HEK293 (cell line): ENCODE results near the gene SNX7.

ENCODE experiments used
- CTCF ChIA-PET: fragments of 350-600 bp; formaldehyde crosslinking; extraction: SDS; loops from one replicate; lab custom pipeline; 2021; ENCODE audit warnings: antibody characterized with exemption; lab: Yijun Ruan, JAX
- POLR2A ChIA-PET: fragments of 300-600 bp; formaldehyde crosslinking; extraction: SDS; loops from one replicate; lab custom pipeline; 2020; ENCODE audit warnings: antibody characterized with exemption, inconsistent platforms; lab: Yijun Ruan, JAX
- H3K27ac ChIP-seq: fragments of 200-500 bp; sonication (Bioruptor generic); 2 replicates; pipeline ENCODE4 v1.5.1; 2014; ENCODE audit warnings: low read depth, low read length, control low read depth, inconsistent platforms; ENCODE audit errors: extremely low read depth
- H3K36me3 ChIP-seq, 2 experiments: fragments of 200-500 bp in 1 of 2; sonication (Bioruptor generic) in 1 of 2; 1 replicate in 1 of 2; 2 replicates in 1 of 2; pipeline ENCODE4 v1.5.1; 2014 to 2017; ENCODE audit warnings: inconsistent platforms in 2 of 2, low read length in 2 of 2; ENCODE audit not compliant: control insufficient read depth in 2 of 2, insufficient read depth in 1 of 2
- H3K4me1 ChIP-seq: fragments of 200-500 bp; sonication (Bioruptor generic); 2 replicates; pipeline ENCODE4 v1.5.1; 2014; ENCODE audit warnings: mild to moderate bottlenecking, low read length, inconsistent platforms; ENCODE audit not compliant: control insufficient read depth, insufficient read depth
- H3K4me3 ChIP-seq: 2 replicates; pipeline ENCODE4 v1.5.1; 2011; ENCODE audit warnings: low read depth, mild to moderate bottlenecking, control low read depth, low read length, moderate library complexity
- H3K9me3 ChIP-seq: fragments of 200-500 bp; sonication (Bioruptor generic); 2 replicates; pipeline ENCODE4 v1.5.1; 2014; ENCODE audit warnings: low read depth, low read length, inconsistent platforms; ENCODE audit not compliant: control insufficient read depth, insufficient read depth
- KLF16 ChIP-seq: fragments of 450-650 bp; formaldehyde crosslinking; IDR thresholded peaks from 2 replicates; pipeline ENCODE4 v1.5.1; 2017; ENCODE audit warnings: missing biosample characterization, missing genetic modification characterization
- PRDM10 ChIP-seq: fragments of 450-650 bp; formaldehyde crosslinking; IDR thresholded peaks from 2 replicates; pipeline ENCODE4 v1.5.1; 2016; ENCODE audit warnings: missing biosample characterization, missing genetic modification characterization
- SETDB1 ChIP-seq: IDR thresholded peaks from one replicate; pipeline ENCODE4 v1.6.1; 2017; ENCODE audit warnings: mild to moderate bottlenecking, low read length, moderate library complexity, mixed read lengths; ENCODE audit not compliant: insufficient read length
- SP3 ChIP-seq: fragments of 450-650 bp; formaldehyde crosslinking; IDR thresholded peaks from 2 replicates; pipeline ENCODE4 v1.5.1; 2016; ENCODE audit warnings: missing biosample characterization, missing genetic modification characterization
- TSHZ1 ChIP-seq: fragments of 450-650 bp; formaldehyde crosslinking; IDR thresholded peaks from 2 replicates; pipeline ENCODE4 v1.5.1; 2016; ENCODE audit warnings: missing biosample characterization, missing genetic modification characterization, borderline replicate concordance
- ZBTB1 ChIP-seq: fragments of 450-650 bp; formaldehyde crosslinking; IDR thresholded peaks from 2 replicates; pipeline ENCODE4 v1.5.1; 2016; ENCODE audit warnings: missing biosample characterization, missing genetic modification characterization
- ZBTB10 ChIP-seq: fragments of 450-650 bp; formaldehyde crosslinking; IDR thresholded peaks from 2 replicates; pipeline ENCODE4 v1.5.1; 2016; ENCODE audit warnings: missing biosample characterization, missing genetic modification characterization
- ZEB2 ChIP-seq: fragments of 450-650 bp; formaldehyde crosslinking; IDR thresholded peaks from 2 replicates; pipeline ENCODE4 v1.5.1; 2016; ENCODE audit warnings: missing biosample characterization, missing genetic modification characterization
- ZNF138 ChIP-seq: fragments of 450-650 bp; formaldehyde crosslinking; IDR thresholded peaks from 2 replicates; pipeline ENCODE4 v1.5.1; 2016; ENCODE audit warnings: missing biosample characterization, missing genetic modification characterization, borderline replicate concordance
- ZNF155 ChIP-seq: fragments of 450-650 bp; formaldehyde crosslinking; IDR thresholded peaks from 2 replicates; pipeline ENCODE4 v1.5.1; 2016; ENCODE audit warnings: missing biosample characterization, missing genetic modification characterization
- ZNF184 ChIP-seq: fragments of 450-650 bp; IDR thresholded peaks from 2 replicates; pipeline ENCODE4 v1.5.1; 2018; ENCODE audit warnings: missing biosample characterization, mild to moderate bottlenecking, missing genetic modification characterization
- ZNF2 ChIP-seq: fragments of 450-650 bp; formaldehyde crosslinking; IDR thresholded peaks from 2 replicates; pipeline ENCODE4 v1.5.1; 2016; ENCODE audit warnings: missing biosample characterization, missing genetic modification characterization
- ZNF223 ChIP-seq: fragments of 450-650 bp; formaldehyde crosslinking; IDR thresholded peaks from 2 replicates; pipeline ENCODE4 v1.5.1; 2016; ENCODE audit warnings: missing biosample characterization, missing genetic modification characterization
- ZNF391 ChIP-seq: fragments of 450-650 bp; formaldehyde crosslinking; IDR thresholded peaks from 2 replicates; pipeline ENCODE4 v1.5.1; 2016; ENCODE audit warnings: low read depth, missing biosample characterization, missing genetic modification characterization, borderline replicate concordance
- ZNF394 ChIP-seq: fragments of 450-650 bp; formaldehyde crosslinking; IDR thresholded peaks from 2 replicates; pipeline ENCODE4 v1.5.1; 2016; ENCODE audit warnings: missing biosample characterization, missing genetic modification characterization, mild to moderate bottlenecking, moderate library complexity, borderline replicate concordance
- ZNF677 ChIP-seq: fragments of 450-650 bp; IDR thresholded peaks from 2 replicates; pipeline ENCODE4 v1.5.0; 2018; ENCODE audit warnings: missing biosample characterization, mild to moderate bottlenecking, missing genetic modification characterization, moderate library complexity
- ZSCAN16 ChIP-seq: fragments of 450-650 bp; formaldehyde crosslinking; IDR thresholded peaks from 2 replicates; pipeline ENCODE4 v1.5.1; 2016; ENCODE audit warnings: missing biosample characterization, missing genetic modification characterization

The SNX7 gene

DNA sequence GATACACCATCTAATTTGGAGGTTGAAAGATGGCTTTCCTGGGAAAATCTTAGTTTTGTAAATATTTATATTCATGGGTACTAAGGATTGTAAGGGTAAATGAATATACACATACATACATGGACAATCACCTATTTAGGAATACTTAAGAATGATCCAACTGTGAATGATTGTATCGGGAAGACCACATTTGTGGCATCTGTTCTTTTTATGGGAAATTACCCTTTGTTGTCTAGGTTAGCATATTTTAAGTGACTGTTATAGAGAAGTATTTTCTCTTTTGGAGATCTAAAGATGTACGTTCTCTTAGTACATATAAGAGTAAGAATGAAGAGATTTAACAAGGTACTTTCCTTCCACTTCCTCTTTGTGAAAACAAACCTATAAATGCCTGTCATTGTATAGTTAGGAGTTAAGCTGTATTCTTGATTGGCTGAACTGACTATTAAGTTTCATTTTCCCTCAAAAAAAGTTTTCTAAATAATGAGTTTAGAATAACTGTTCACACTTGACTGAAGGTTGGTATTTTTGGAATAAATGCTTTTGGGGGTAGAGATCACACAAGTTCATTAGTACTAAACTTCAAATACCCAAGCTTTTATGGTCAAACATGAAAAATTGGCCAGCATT is 26.7 kb downstream of the SNX7 start:
- Histone ChIP-seq H3K36me3 (peaks cover 4 to 14% of the 10 kb centered on the region in 2 experiments), H3K9me3 (no peaks in the 10 kb centered on the region), H3K4me3 (no peak overlapping the region), H3K4me1 (no peaks in the 10 kb centered on the region), H3K27ac (no peak overlapping the region)
- ChIA-PET POLR2A (no interaction called here), CTCF (no interaction called here)
- TF ChIP-seq ZNF138 (tag by site-specific recombination) (no peak), ZNF184 (tag by site-specific recombination) (no peak), ZNF394 (tag by site-specific recombination) (no peak), ZNF2 (no peak), ZBTB10 (no peak), SP3 (tag by site-specific recombination) (no peak), PRDM10 (tag by site-specific recombination) (no peak), ZBTB1 (tag by site-specific recombination) (no peak)

- TF ChIP-seq ZEB2 (tag by site-specific recombination) (no peak), ZNF2 (no peak), KLF16 (tag by site-specific recombination) (no peak), ZSCAN16 (no peak), SETDB1 (no peak), ZNF391 (no peak)
Observed at GRCh38 chr1:98690576-98690975, 29.1 kb downstream of the SNX7 start.

GRCh38 chr1:98692482-98692881 is 31.0 kb downstream of the SNX7 start:
- no peaks in the 10 kb centered on the region for H3K4me1 ChIP-seq
- ChIA-PET CTCF (no interaction called here), POLR2A (no interaction called here)
- H3K27ac ChIP-seq: no peak overlapping the region
- peaks cover 4% of the 10 kb centered on the region in 2 experiments for H3K36me3 ChIP-seq
- no peak for TF ChIP-seq ZNF223
- TF ChIP-seq ZNF155 (tag by site-specific recombination): no peak
- TF ChIP-seq ZSCAN16: no peak
- TF ChIP-seq TSHZ1 (tag by site-specific recombination): no peak
- no peak for TF ChIP-seq ZNF677 (tag by site-specific recombination)
- TF ChIP-seq, all 188 proteins: peak for 0
- no peak overlapping the region for H3K4me3 ChIP-seq
- no peaks in the 10 kb centered on the region for H3K9me3 ChIP-seq

More at GRCh38 chr1:98690576-98690975, 29.1 kb downstream of the SNX7 start:
- H3K36me3 ChIP-seq: peaks cover 7 to 14% of the 10 kb centered on the region in 2 experiments
- H3K9me3 ChIP-seq: no peaks in the 10 kb centered on the region
- H3K4me3 ChIP-seq: no peak overlapping the region
- POLR2A ChIA-PET: no interaction called here
- no peaks in the 10 kb centered on the region for H3K4me1 ChIP-seq
- H3K27ac ChIP-seq: no peak overlapping the region
- CTCF ChIA-PET: no interaction called here
